Neural progenitor cell (in vitro differentiated cells): Measurements from ENCODE around the gene TICRR.

Experiments
- CTCF ChIP-seq: fragments of 200-600 bp; sonication (generic); IDR thresholded peaks from 2 replicates; pipeline ENCODE4 v1.5.1; 2017; ENCODE audit warnings: antibody characterized with exemption, mild to moderate bottlenecking
- EZH2 ChIP-seq: fragments of 200-600 bp; sonication (generic); IDR thresholded peaks from 2 replicates; pipeline ENCODE4 v1.6.1; 2017; ENCODE audit warnings: antibody characterized with exemption, mild to moderate bottlenecking, moderate library complexity
- EZH2phosphoT487 ChIP-seq: fragments of 200-600 bp; sonication (generic); IDR thresholded peaks from 2 replicates; pipeline ENCODE4 v1.6.1; 2017; ENCODE audit warnings: antibody characterized with exemption

GRCh38 chr15:89653578-89653977 is 78.3 kb downstream of the TICRR start:
- no peak for TF ChIP-seq EZH2
- TF ChIP-seq CTCF: no peak
- no peak for TF ChIP-seq EZH2phosphoT487
